ENCODE data around the gene ZDHHC13.
"Not testable (repeated sequence)": the region's sequence is repeated elsewhere in the genome, so short reads cannot be mapped to it uniquely, and the experiment has no call there.

The ZDHHC13 gene

DNA sequence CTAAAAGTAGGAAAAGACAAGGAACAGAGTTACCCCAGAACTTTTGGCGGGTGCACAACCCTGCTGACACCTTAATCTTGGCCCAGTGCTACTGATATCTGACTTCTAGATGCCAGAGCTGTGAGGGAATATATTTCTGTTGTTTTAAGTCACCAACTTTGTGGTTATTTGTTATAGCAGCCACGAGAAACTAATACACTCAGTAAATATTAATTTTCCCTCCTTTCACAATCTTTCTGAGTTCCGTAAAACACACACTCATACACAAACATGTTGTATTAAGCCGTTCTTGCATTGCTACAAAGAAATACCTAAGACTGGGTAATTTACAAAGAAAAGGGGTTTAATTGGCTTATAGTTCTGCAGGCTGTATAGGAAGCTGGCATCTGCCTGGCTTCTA lies 16.1 kb upstream of the ZDHHC13 start:
- no peak for DNase-seq

DNA sequence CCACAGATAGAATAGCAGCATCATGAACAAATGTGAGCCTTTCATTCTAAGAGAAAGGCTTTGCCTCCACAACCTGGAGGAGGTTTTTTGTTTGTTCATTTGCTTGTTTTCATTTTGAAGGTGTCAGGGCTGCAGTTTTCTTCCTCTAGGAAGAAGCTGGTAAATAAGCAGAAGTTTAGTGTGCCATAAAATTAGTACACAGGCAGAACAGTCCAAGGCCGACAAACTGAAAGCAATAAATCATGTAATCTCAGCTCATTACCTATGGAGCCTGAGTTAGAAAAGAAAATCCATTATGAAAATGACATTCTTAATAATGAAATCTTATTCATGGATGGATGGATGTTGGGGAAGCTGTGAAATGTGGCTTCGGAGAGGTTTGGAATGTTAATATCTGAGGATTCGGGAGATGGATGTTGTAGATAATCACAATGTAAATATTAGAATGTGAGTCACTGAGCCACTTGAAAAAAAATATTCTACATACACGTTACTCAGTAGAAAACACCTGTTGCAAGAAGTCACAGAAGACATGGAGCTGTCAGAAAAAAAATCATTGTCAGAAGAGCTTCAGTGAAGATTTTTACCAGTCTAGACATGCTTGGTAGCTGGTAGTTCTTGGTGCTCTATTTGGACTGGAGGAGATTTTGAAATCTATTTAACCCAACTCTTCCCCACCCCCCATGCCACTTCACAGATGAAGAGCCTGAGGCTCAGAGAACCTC lies 15.0 kb upstream of the ZDHHC13 start:
- no peak for DNase-seq

DNA sequence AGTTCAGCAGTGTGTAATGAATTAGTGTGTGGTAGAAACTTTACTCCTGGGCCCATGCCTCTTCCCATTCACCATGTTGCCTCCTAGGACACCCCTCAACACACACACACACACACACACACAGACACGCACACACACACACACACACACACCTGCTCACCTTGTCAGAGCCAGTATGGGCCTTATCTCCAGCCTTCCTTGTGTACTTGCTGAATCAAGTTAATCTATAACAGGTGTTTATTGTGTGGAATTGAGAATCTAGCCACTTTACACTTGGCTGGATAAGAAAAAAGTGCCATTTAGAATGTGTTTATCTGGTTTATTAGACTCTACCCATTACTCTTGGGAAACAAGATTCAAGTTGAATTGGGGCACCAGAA lies 14.5 kb upstream of the ZDHHC13 start:
- no peak for DNase-seq

DNA sequence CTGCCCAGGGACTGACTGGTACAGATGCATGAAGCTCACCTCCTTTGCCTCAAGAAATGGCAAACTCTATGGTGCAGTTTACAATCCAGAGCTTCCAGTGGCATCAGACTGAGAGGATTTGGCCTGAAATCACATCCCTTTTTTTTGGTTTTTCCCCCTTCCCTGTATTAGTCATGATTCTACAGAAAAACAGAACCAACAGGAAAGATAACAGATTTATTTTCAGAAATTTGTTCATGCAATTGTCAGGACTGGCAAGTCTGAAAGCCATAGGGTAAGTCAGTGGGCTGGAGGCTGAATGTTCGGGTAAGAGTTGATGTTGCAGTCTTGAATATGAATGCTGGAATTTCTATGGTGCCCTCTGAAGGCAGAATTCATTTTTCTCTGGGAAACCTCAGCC lies 12.0 kb upstream of the ZDHHC13 start:
- DNase-seq: no peak

DNA sequence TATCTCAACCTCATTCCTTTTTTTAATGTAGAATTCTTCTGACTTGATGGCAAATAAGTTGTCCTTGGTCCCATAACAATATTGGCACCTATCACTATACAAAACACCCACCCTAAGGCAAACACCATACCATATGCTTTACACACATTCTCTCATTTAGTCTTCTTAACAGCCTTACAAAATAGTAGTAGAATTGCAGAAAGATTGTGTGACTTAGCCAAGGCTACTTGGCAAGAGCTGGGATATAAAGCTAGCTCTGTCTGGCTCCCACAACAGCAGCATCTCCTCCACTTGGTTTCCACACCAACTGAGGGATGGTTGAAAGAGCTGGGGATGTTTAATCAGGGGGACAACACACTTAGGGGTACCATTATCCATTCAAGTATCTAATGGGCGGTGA lies 9.8 kb upstream of the ZDHHC13 start:
- DNase-seq: no peak

DNA sequence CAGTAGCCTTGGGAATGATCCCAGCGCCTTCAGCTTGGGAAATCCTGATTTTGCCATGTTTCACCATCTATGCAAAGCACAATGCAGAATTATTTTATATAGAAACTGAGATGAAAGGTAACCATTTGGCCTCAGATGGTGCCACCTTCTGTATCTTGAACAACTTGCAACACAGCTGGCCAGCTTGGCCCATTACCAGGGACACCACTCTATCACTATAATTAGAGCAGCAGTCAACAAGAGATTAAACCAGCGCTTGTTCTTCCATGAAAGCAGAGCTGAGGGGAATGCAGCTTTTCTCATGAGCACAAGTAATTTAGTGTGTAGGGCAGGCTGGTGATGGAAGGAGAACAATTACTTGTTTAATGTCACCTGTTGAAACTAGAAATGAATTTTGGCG lies 6.7 kb upstream of the ZDHHC13 start:
- DNase-seq: no peak

DNA sequence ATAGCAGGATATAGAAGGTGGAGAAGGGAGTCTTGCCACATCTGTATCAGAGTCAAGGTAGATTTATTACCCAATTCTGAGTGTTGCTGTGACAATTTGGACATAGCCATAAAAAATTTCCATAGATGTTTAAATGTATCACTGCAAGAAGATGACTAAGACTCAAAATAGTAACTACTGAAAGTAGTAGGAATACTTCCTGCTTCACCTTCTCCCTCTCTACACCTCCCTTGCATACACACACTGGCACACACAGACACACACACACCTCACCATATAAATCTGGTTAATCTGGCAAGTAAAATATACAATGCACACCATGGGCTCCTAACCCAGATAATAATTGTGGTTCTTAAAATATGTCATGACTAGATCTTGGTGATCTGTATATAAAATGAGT lies 5.2 kb upstream of the ZDHHC13 start:
- DNase-seq: no peak

DNA sequence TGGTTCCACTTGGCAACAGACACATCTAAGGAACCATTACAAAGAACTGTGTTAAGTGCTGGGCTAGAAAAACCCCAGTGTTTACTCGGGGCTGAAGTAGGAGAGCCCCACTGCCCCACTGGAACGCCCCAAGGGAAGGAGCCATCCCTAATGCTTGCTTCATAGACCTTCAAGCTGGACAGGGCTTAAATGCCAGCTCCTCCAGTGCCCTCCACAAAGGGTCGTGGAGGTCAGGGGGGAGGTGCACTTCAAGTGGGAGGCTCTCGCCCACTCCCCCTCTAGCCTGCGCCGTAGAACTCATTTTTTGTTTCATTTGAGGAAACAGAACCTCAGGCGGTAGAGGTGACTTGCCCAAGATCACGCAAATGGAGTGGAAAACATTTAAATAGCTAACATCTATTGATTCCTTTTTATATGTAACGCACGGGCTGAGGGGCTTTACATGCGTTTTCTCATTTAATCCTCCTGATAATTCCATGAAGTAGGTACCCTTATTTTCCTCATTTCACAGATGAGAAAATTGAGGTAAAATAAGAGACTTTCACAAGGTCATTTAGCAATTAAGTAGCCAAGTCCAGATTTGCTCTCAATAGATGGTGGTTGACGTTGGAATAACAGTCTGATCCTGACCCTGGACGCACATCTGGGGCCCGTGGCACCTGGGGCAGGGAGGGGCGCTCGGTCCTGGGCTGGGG lies 545 bp upstream of the ZDHHC13 start:
- DNase-seq: no peak

DNA sequence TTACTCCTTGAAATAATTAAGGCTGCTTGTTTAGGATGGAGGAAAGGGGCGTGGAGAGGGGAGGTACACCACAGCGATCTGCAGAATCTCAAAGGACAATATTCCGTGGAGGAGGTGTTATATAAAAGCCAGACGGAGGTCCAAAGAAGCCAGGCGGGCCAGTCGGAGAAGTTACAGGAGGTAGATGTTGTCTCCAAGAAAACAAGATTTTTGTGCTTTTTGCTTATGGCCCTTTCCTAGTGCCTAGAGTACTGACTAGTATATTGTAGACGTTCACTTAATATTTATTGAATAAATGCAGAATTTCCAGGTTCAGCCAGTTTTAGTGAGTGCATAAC lies 761 bp downstream of the ZDHHC13 start:
- DNase-seq: no peak

DNA sequence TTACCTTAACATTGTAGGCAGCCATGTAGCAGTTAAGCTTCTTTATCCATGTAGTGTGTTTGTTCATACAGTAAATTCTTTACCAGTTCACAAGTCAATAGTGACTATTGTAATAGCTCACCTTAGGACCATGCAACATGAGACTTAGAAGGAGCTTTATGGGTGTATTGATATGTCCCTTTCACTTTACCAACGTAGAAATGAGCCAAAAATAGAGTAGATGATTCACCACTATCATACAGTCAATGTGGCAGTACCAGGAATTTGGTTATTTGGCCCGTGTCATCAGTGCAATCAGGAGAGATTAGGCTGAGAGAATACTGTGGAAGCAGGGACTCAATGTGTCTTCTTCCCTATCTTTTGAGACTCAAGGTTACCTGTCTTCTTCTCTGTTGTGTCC lies 4.7 kb downstream of the ZDHHC13 start:
- DNase-seq: no peak

DNA sequence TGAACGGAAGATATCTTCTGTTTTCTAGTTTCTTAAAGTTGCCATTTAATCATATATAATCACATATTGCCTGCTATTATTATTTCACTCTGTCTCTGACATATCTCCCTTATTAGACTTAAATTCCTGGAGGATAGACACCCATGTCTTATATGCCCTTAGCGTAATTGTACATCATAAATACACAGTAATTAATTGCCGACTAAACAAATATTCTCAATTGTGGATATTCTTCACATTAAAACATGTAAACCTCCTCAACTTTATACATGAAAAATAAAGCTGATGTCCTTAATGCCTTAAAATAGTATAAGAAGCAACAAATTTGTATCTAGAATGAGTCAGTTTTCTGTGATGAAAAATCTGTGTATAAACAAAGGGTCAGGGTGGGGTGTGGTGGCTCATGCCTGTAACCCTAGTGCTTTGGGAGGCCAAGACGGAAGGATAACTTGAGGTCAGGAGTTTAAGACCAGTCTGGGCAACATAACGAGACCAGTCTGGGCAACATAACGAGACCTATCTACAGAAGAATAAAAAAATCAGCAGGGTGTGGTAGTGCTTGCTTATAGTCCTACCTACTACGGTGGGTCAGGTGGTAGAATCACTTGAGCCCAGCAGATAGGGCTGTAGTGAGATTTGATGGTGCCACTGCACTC lies 6.1 kb downstream of the ZDHHC13 start:
- DNase-seq: no peak

DNA sequence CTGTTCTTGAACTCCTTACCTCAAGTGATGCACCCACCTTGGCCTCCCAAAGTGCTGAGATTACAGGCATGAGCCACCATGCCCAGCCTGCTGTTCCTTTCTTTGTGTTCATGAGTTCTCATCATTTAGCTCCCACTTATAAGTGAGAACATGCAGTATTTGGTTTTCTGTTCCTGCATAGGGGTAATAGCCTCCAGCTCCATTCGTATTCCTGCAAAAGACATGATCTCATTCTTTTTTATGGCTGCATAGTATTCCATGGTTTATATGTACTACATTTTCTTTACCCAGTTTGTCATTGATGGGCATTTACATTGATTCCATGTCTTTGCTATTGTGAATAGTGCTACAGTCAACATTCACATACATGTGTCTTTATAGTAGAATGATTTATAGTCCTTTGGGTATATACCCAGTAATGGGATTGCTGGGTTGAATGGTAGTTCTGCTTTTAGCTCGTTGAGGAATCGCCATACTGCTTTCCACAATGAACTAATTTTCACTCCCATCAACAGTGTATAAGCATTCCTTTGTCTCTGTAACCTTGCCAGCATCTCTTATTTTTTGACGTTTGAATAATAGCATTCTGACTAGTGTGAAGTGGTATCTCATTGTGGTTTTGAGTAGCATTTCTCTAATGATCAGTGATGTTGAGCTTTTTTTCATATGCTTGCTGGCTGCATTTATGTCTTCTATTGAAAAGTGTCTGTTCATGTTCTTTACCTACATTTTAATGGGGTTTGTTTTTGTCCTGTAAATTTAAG lies 9.8 kb downstream of the ZDHHC13 start:
- not testable (repeated sequence) for DNase-seq

DNA sequence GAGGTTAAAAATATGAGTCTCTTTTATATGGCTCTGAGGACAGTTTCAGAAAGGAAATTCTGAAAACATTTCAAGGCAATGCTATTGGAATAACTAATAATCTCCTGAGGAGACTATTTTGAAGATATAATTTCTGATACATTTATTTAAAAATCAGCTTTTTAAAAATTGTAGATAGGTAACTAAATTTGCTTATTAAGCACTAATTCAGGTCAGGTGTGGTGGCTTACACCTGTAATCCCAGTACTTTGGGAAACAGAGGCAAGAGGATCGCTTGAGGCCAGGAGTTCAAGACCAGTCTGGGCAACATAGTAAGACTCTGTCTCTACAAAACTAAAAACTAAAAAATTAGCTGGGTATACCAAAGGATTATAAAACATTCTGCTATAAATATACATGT lies 17.0 kb downstream of the ZDHHC13 start:
- DNase-seq: no peak

DNA sequence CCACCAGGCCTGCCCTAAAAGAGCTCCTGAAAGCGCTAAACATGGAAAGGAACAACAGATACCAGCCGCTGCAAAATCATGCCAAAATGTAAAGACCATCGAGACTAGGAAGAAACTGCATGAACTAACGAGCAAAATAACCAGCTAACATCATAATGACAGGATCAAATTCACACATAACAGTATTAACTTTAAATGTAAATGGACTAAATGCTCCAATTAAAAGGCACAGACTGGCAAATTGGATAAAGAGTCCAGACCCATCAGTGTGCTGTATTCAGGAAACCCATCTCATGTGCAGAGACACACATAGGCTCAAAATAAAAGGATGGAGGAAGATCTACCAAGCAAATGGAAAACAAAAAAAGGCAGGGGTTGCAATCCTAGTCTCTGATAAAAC lies 19.9 kb downstream of the ZDHHC13 start:
- not testable (repeated sequence) for DNase-seq

DNA sequence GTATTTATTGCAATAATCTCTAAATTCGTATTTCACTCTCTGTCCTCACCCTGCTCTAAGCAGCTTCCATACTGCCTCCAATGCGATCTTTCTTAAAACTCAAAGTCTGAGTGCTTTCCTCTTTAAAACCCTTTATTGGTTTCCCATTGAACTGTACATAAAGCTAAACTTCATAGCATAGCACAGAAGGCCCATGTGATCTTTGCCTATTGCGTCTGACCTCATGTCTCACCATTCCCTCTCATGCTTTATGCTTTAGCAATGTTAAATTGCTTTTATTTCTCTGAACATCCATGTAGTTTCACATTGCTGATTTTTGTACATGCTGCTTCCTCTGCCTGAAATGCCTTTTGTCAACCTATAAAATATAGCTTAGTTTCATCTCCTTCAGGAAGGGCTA lies 28.4 kb downstream of the ZDHHC13 start:
- no peak for DNase-seq

DNA sequence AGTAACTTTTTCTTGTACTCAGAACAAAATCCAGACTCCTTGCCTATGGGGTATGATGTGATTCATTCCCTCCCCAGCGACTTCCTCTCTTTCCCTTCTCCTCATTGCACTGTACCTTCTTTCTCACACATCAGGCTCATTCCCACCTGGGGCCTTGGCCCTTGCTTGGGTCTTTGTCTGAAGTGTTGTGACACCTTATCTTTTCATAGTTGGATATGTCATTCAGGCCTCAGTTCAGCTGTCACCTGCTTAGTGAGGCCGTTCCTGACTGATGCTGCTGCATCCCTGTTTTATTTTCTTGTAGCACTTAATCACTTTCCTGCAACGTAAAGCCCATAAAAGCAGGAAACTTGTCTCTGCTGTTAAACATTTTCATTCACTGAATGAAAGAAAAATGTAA lies 39.9 kb downstream of the ZDHHC13 start:
- DNase-seq: no peak

DNA sequence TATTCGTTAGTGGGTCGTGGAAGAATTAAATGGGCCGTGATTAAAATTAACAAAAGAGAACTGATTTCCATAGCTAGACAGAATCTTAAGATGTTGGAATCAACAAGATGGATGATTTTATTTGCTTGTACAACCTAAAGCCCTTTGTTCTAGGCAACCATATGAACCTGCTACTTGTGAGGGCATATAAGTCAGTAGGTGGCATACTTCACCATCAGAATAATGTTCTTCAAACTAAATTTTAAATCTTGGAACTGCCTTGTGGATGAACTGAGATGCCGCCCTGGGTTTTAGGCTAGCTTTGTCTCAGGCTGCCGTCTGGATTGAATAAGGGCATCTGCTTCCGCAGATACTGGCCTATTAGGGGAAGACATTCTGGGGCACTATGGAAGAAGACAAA lies 43.9 kb downstream of the ZDHHC13 start:
- no peak for DNase-seq

DNA sequence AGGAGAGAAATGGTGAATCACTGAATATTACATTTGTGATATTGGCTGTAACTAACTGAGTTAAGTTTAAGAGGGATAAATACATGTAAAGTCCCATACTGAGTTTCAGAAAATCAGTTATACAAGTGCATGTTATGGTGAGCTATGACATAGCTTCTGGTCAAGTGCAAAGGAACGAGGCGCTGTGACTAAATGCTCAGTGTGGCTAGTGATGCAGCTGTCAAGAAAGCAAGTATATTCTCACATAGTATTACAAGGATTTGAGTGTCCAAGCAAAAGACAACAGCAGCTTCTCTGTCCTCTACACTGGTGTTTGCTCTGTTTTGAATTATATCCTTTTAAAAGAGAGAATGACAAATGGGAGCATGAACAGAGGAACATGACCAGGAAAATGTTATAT lies 44.7 kb downstream of the ZDHHC13 start:
- DNase-seq: no peak

DNA sequence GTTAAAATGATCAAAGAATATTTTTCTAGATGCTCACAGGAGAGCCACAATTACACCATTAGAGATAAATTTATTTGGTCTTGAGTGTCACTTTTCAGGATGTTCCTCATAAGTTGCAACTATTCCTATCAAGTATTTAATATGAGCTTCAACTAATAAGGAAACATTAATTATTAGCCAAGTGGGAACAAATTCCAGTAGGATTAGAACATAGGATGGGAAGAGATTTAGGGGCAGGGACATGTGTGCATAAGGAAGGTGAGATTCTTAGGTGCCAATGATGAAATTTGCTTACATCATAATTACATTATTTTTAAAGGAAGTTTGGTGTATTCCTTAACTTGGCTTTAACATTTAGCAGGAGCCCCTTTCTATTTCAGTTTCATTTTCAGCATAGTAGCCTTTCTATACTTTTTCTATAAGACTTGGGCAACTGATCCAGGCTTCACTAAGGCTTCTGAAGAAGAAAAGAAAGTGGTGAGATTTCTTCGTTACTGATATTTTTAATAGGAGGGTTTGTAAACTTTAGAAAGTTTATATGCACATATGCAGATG lies 46.1 kb downstream of the ZDHHC13 start:
- DNase-seq: no peak

DNA sequence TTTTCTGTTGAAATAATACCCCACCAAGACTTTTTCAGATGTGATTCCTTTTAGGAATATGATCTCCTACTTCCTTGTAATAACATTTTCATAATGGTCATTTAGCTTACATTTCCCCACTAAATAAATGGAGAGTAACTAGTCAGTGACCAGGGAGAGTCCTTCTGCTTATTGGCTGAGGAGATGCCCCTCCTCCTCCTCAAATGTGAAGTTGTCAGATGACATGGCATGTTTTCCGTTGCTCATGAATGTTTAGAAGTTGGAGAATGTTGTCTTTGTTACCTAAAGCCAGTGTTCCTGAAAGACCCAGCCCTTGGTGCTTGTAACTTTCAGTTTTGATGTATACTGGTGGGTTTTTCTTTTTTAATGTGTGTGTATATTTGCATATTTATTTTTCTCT lies 46.6 kb downstream of the ZDHHC13 start:
- DNase-seq: no peak

DNA sequence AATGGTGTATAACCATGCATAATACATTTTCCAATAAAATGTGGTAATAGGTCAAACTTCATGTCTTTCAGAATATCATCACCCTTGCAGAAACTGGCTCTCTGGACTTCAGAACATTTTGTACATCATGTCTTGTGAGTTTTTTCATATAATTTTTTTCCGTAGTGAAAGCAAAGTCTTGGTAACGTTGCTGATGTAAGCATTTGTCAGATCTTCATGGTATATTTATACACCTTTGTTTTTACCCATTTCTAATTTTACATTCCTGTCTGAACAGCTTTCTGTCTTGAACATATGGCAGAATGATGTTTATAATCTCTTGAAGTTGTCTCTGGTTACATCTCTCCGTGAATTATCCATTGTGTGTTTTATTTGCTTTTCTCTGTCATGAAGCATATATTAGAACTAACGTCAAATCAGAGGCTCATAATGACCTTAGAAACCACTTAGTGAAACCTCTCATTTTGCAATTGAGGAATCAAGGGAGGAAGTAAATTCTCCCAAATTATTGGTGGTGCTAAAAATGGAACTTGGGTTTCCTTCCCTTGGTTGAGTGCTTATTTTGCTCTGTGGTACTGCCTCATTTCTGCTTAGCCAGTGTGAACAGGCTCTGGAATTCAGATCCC lies 47.4 kb downstream of the ZDHHC13 start:
- DNase-seq: no peak

DNA sequence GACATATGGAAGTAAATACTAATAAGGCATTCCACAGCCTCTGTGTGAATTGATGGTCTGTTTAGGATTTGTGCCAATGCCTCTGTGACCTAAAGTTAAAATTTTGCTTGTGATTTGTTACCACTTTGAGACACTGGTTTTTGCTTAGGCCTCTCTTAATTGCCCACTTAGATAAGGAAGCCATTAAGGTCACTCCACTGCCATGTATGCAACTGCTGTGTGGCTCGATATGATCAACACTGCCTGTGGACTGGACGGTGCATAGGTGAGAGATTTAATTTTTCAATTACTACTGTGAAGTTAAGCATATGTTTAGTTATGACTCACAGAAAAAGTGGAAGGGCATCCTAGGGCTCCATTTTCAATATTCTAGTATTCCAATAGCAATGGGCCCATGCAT lies 47.9 kb downstream of the ZDHHC13 start:
- DNase-seq: no peak

DNA sequence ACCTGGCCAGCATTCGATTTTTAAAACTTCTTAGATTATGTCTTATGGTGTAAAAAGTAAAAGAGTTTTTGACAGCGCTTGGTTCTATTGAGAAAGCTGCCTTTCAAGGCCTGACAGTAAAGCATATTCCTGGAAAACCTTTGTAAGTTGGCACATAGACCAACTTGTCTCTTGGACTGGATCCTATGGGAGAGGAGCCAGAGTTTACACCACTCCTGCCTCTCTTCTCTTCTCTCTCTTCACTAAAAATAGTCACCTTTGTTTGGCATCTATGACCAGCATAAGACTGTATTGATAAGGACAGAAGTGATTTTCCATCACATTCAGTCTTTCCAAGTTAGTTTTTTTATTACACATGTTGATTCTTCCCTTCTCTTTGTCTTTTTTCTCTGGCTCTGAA lies 51.1 kb downstream of the ZDHHC13 start:
- no peak for DNase-seq

All from right hindlimb (tissue), 1 donor.